HEK293 (cell line): Measurements from ENCODE around the gene PDE3B.
A peak's percentile ranks its signal among the peaks of the same experiment; 100 is the strongest.

Experiments
- ATF2 ChIP-seq: fragments of 450-650 bp; formaldehyde crosslinking; IDR thresholded peaks from 2 replicates; pipeline ENCODE4 v1.5.1; 2016; ENCODE audit warnings: missing biosample characterization, missing genetic modification characterization, low read depth
- ELK4 ChIP-seq: IDR thresholded peaks from 2 replicates; pipeline ENCODE4 v1.6.1; 2011; ENCODE audit warnings: mild to moderate bottlenecking, low read depth, low read length, borderline replicate concordance
- KLF16 ChIP-seq: fragments of 450-650 bp; formaldehyde crosslinking; IDR thresholded peaks from 2 replicates; pipeline ENCODE4 v1.5.1; 2017; ENCODE audit warnings: missing biosample characterization, missing genetic modification characterization
- MEIS1 ChIP-seq: sonication (generic); formaldehyde crosslinking; IDR thresholded peaks from 2 replicates; pipeline ENCODE4 v1.8.1; 2022; ENCODE audit warnings: missing genetic modification reagents, mild to moderate bottlenecking, borderline replicate concordance
- PRDM10 ChIP-seq: fragments of 450-650 bp; formaldehyde crosslinking; IDR thresholded peaks from 2 replicates; pipeline ENCODE4 v1.5.1; 2016; ENCODE audit warnings: missing biosample characterization, missing genetic modification characterization
- SETDB1 ChIP-seq: IDR thresholded peaks from one replicate; pipeline ENCODE4 v1.6.1; 2017; ENCODE audit warnings: mild to moderate bottlenecking, low read length, moderate library complexity, mixed read lengths; ENCODE audit not compliant: insufficient read length
- SP2 ChIP-seq: fragments of 450-650 bp; formaldehyde crosslinking; IDR thresholded peaks from 2 replicates; pipeline ENCODE4 v1.5.1; 2016; ENCODE audit warnings: missing biosample characterization, missing genetic modification characterization
- SP3 ChIP-seq: fragments of 450-650 bp; formaldehyde crosslinking; IDR thresholded peaks from 2 replicates; pipeline ENCODE4 v1.5.1; 2016; ENCODE audit warnings: missing biosample characterization, missing genetic modification characterization
- ZBTB11 ChIP-seq: fragments of 450-650 bp; formaldehyde crosslinking; conservative IDR thresholded peaks from 2 replicates; pipeline ENCODE4 v1.5.1; 2016; ENCODE audit warnings: low read depth, missing biosample characterization, missing genetic modification characterization
- ZBTB17 ChIP-seq: fragments of 450-650 bp; formaldehyde crosslinking; IDR thresholded peaks from 2 replicates; pipeline ENCODE4 v1.5.1; 2016; ENCODE audit warnings: missing biosample characterization, missing genetic modification characterization
- ZFHX2 ChIP-seq: fragments of 450-650 bp; formaldehyde crosslinking; conservative IDR thresholded peaks from 2 replicates; pipeline ENCODE4 v1.5.1; 2016; ENCODE audit warnings: missing biosample characterization, missing genetic modification characterization
- ZFP41 ChIP-seq: fragments of 450-650 bp; formaldehyde crosslinking; IDR thresholded peaks from 2 replicates; pipeline ENCODE4 v1.5.1; 2016; ENCODE audit warnings: missing biosample characterization, missing genetic modification characterization, borderline replicate concordance
- ZFP69B ChIP-seq: fragments of 450-650 bp; formaldehyde crosslinking; IDR thresholded peaks from 2 replicates; pipeline ENCODE4 v1.5.1; 2016; ENCODE audit warnings: missing biosample characterization, missing genetic modification characterization
- ZNF146 ChIP-seq: fragments of 450-650 bp; formaldehyde crosslinking; IDR thresholded peaks from 2 replicates; pipeline ENCODE4 v1.5.1; 2016; ENCODE audit warnings: missing biosample characterization, missing genetic modification characterization
- ZNF155 ChIP-seq: fragments of 450-650 bp; formaldehyde crosslinking; IDR thresholded peaks from 2 replicates; pipeline ENCODE4 v1.5.1; 2016; ENCODE audit warnings: missing biosample characterization, missing genetic modification characterization
- ZNF169 ChIP-seq: fragments of 450-650 bp; formaldehyde crosslinking; IDR thresholded peaks from 2 replicates; pipeline ENCODE4 v1.5.1; 2016; ENCODE audit warnings: missing biosample characterization, missing genetic modification characterization
- ZNF223 ChIP-seq: fragments of 450-650 bp; formaldehyde crosslinking; IDR thresholded peaks from 2 replicates; pipeline ENCODE4 v1.5.1; 2016; ENCODE audit warnings: missing biosample characterization, missing genetic modification characterization
- ZNF324 ChIP-seq: fragments of 450-650 bp; formaldehyde crosslinking; IDR thresholded peaks from 2 replicates; pipeline ENCODE4 v1.5.1; 2016; ENCODE audit warnings: missing biosample characterization, missing genetic modification characterization
- ZNF529 ChIP-seq: fragments of 450-650 bp; formaldehyde crosslinking; IDR thresholded peaks from 2 replicates; pipeline ENCODE4 v1.5.1; 2017; ENCODE audit warnings: missing genetic modification characterization, missing biosample characterization; ENCODE audit not compliant: insufficient replicate concordance
- ZNF530 ChIP-seq: fragments of 450-650 bp; formaldehyde crosslinking; IDR thresholded peaks from 2 replicates; pipeline ENCODE4 v1.5.1; 2016; ENCODE audit warnings: low read depth, missing biosample characterization, missing genetic modification characterization
- ZNF555 ChIP-seq: fragments of 450-650 bp; formaldehyde crosslinking; conservative IDR thresholded peaks from 2 replicates; pipeline ENCODE4 v1.5.1; 2017; ENCODE audit warnings: missing biosample characterization, mild to moderate bottlenecking, missing genetic modification characterization, inconsistent platforms
- ZNF560 ChIP-seq: fragments of 450-650 bp; formaldehyde crosslinking; IDR thresholded peaks from 2 replicates; pipeline ENCODE4 v1.5.1; 2017; ENCODE audit warnings: missing biosample characterization, missing genetic modification characterization, borderline replicate concordance
- ZNF596 ChIP-seq: fragments of 450-650 bp; IDR thresholded peaks from 2 replicates; pipeline ENCODE4 v1.5.0; 2018; ENCODE audit warnings: missing biosample characterization, mild to moderate bottlenecking, missing genetic modification characterization, moderate library complexity
- ZNF600 ChIP-seq: fragments of 450-650 bp; formaldehyde crosslinking; IDR thresholded peaks from 2 replicates; pipeline ENCODE4 v1.5.1; 2016; ENCODE audit warnings: missing biosample characterization, missing genetic modification characterization
- ZNF629 ChIP-seq: fragments of 450-650 bp; formaldehyde crosslinking; IDR thresholded peaks from 2 replicates; pipeline ENCODE4 v1.5.1; 2017; ENCODE audit warnings: missing biosample characterization, missing genetic modification characterization
- ZNF660 ChIP-seq: fragments of 450-650 bp; IDR thresholded peaks from 2 replicates; pipeline ENCODE4 v1.5.1; 2018; ENCODE audit warnings: missing biosample characterization, mild to moderate bottlenecking, missing genetic modification characterization
- ZNF670 ChIP-seq: fragments of 450-650 bp; formaldehyde crosslinking; IDR thresholded peaks from 2 replicates; pipeline ENCODE4 v1.5.1; 2016; ENCODE audit warnings: missing biosample characterization, missing genetic modification characterization, low read depth
- ZNF701 ChIP-seq: fragments of 450-650 bp; formaldehyde crosslinking; IDR thresholded peaks from 2 replicates; pipeline ENCODE4 v1.5.1; 2016; ENCODE audit warnings: missing biosample characterization, missing genetic modification characterization
- ZNF768 ChIP-seq: fragments of 450-650 bp; formaldehyde crosslinking; IDR thresholded peaks from 2 replicates; pipeline ENCODE4 v1.5.1; 2018; ENCODE audit warnings: missing biosample characterization, mild to moderate bottlenecking, missing genetic modification characterization
- ZSCAN30 ChIP-seq: fragments of 450-650 bp; IDR thresholded peaks from 2 replicates; pipeline ENCODE4 v1.5.1; 2018; ENCODE audit warnings: missing biosample characterization, mild to moderate bottlenecking, missing genetic modification characterization, moderate library complexity
- TF ChIP-seq, protein P1 (sequence below): fragments of 450-650 bp; formaldehyde crosslinking; IDR thresholded peaks from 2 replicates; pipeline ENCODE4 v1.5.1; 2016; ENCODE audit warnings: missing biosample characterization, missing genetic modification characterization

Gene PDE3B

DNA sequence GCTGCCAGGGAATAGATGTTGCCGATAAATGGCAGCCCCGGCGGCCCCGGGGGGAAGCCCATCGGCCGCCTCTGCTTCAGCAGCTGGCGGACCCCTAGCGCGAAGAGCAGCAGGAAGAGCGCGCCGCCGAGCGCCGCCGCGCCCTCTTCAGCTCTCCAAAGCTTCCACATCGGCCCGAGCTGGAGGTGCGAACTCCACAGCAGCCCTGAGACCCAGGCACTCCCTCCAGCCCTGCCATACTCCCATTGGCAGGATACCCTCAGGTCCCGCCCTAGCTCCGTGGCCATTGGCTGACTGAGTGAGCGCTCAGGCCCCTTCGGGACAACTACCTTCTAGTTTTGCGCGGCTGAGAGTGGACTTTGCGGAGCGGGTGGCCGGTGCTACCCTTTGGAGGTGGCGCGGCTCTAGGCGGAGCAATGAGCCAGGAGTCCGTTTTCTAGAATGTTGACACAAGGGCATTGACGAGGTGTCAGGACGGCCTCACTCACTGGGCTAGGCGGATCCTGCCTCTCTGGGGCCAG lies 248.5 kb downstream of the PDE3B start, which contains the start of gene CYP2R1 (continued):
- TF ChIP-seq ZFHX2 (tag by site-specific recombination), result no peak
- TF ChIP-seq ZFP69B (tag by site-specific recombination), result 0 out of 2 replicates have a peak, but pooled peaks have one; percentile 46
- no peak for TF ChIP-seq ZNF660 (tag by site-specific recombination)
- TF ChIP-seq ATF2 (tag by site-specific recombination), result no peak
- TF ChIP-seq ZNF529 (tag by site-specific recombination), result no peak
- TF ChIP-seq ZNF324 (tag by site-specific recombination), result no peak
- no peak for TF ChIP-seq SETDB1
- TF ChIP-seq ZBTB11, result no peak; the same call in 1 of the 2 replicates
- TF ChIP-seq ZNF530 (tag by site-specific recombination), result no peak
- TF ChIP-seq ZNF555 (tag by site-specific recombination), result no peak
- no peak for TF ChIP-seq ZNF701 (tag by site-specific recombination)
- no peak for TF ChIP-seq ZNF629
- no peak for TF ChIP-seq ZNF146 (tag by site-specific recombination)
- TF ChIP-seq PRDM10 (tag by site-specific recombination), result peak; percentile 65
- peak; percentile 90 for TF ChIP-seq KLF16 (tag by site-specific recombination)
- no peak for TF ChIP-seq ZNF768
- peak; percentile 73 for TF ChIP-seq ZBTB17 (tag by site-specific recombination)
- no peak for TF ChIP-seq ZNF670 (tag by site-specific recombination)
- no peak for TF ChIP-seq ZNF169
- TF ChIP-seq, protein P1, sequence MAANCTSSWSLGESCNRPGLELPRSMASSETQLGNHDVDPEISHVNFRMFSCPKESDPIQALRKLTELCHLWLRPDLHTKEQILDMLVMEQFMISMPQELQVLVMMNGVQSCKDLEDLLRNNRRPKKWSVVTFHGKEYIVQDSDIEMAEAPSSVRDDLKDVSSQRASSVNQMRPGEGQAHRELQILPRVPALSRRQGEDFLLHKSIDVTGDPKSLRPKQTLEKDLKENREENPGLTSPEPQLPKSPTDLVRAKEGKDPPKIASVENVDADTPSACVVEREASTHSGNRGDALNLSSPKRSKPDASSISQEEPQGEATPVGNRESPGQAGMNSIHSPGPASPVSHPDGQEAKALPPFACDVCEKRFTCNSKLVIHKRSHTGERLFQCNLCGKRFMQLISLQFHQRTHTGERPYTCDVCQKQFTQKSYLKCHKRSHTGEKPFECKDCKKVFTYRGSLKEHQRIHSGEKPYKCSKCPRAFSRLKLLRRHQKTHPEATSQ (tag by site-specific recombination), result no peak
- TF ChIP-seq ZFP41 (tag by site-specific recombination), result no peak
- TF ChIP-seq ZNF223 (tag by site-specific recombination), result peak; percentile 100
- no peak for TF ChIP-seq MEIS1 (CRISPR knock-in tag)
- TF ChIP-seq SP3, result peak; percentile 22
- TF ChIP-seq ZNF596 (tag by site-specific recombination), result no peak
- no peak for TF ChIP-seq ZNF560 (tag by site-specific recombination)
- TF ChIP-seq ZSCAN30 (tag by site-specific recombination), result no peak
- no peak for TF ChIP-seq ZNF155 (tag by site-specific recombination)
- peak; percentile 85 for TF ChIP-seq SP2 (tag by site-specific recombination)
- TF ChIP-seq ZNF600 (tag by site-specific recombination), result peak; percentile 84
- TF ChIP-seq ELK4, result no peak
